ENCODE measurements around the gene NRAP.

DNA sequence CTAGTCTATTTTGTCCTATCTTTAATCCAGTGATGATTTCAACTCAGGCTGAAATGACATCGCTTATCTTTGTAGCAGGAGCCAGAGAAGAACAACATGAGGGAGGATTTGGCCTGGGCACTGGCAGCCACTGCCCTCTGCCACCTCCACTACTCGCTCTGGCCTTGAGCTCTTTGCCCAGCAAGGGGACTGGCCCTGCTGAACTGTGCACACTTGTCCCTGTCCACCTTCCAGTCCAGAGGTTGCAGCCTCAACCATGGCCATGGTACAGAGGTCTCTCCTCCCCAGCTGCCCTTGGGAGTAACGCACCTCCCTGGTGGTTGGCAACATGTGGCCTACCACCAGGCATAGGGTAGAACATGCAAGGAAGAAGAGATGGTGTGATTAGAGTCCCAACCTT, 102.6 kb downstream of the NRAP start:
- TF ChIP-seq, protein P1, sequence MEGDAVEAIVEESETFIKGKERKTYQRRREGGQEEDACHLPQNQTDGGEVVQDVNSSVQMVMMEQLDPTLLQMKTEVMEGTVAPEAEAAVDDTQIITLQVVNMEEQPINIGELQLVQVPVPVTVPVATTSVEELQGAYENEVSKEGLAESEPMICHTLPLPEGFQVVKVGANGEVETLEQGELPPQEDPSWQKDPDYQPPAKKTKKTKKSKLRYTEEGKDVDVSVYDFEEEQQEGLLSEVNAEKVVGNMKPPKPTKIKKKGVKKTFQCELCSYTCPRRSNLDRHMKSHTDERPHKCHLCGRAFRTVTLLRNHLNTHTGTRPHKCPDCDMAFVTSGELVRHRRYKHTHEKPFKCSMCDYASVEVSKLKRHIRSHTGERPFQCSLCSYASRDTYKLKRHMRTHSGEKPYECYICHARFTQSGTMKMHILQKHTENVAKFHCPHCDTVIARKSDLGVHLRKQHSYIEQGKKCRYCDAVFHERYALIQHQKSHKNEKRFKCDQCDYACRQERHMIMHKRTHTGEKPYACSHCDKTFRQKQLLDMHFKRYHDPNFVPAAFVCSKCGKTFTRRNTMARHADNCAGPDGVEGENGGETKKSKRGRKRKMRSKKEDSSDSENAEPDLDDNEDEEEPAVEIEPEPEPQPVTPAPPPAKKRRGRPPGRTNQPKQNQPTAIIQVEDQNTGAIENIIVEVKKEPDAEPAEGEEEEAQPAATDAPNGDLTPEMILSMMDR (IDR thresholded peaks at IDR 0.05), result no peak
- no peak for TF ChIP-seq POLR2A (IDR thresholded peaks at IDR 0.05)

Measured in thyroid gland (tissue), 4 donors.